Measurements from ENCODE around the gene TSR2. TPM values are rescaled to one million over a fixed set of nuclear protein-coding genes. Genes with fewer than 3 reads are reported as not detected.

TSR2 gene
- total RNA-seq, 1 donor from 2014 or later = 32.0 TPM

DNA sequence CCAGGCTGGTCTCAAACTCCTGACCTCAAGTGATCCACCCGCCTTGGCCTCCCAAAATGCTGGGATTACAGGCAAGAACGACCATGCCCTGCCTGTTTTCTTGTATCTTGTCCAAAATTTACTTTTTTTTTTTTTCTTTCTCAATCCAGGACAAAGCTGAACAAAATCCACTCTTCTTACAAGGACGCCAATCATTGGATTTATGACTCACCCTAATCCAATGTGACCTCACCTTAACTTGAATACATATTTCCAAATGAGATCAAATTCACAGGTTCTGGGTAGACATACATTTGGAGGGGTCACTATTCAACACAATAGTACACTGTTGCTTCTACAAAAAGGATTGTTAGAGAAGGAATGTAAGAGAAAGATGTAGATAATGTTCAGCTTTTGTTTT is 18.0 kb upstream of the TSR2 start:
- peaks cover 1% of the 10 kb centered on the region for H3K9me3 Mint-ChIP-seq (ENCODE audit: unreplicated experiment)

GRCh38 chrX:54423161-54423888 is 16.9 kb upstream of the TSR2 start:
- Mint-ChIP-seq H3K4me1 (ENCODE audit: low read depth, unreplicated experiment) (no peaks in the 10 kb centered on the region), H3K9me3 (ENCODE audit: unreplicated experiment) (peaks cover 1% of the 10 kb centered on the region), H3K4me3 (ENCODE audit: unreplicated experiment) (no peak overlapping the region), H3K27me3 (ENCODE audit: unreplicated experiment) (peaks cover 1% of the 10 kb centered on the region), H3K27ac (ENCODE audit: unreplicated experiment) (no peak overlapping the region), H3K36me3 (ENCODE audit: unreplicated experiment) (no peaks in the 10 kb centered on the region)
- DNase-seq = peak; percentile 22
- TF ChIP-seq CTCF (IDR thresholded peaks at IDR 0.05; ENCODE audit: partially characterized antibody, unreplicated experiment) = no peak

More for the DNA sequence above, 18.0 kb upstream of the TSR2 start:
- Mint-ChIP-seq H3K27me3 (ENCODE audit: unreplicated experiment) (peaks cover 1% of the 10 kb centered on the region), H3K4me1 (ENCODE audit: low read depth, unreplicated experiment) (no peaks in the 10 kb centered on the region), H3K4me3 (ENCODE audit: unreplicated experiment) (no peak overlapping the region), H3K36me3 (ENCODE audit: unreplicated experiment) (no peaks in the 10 kb centered on the region), H3K27ac (ENCODE audit: unreplicated experiment) (no peak overlapping the region)
- DNase-seq = no peak
- TF ChIP-seq CTCF (IDR thresholded peaks at IDR 0.05; ENCODE audit: partially characterized antibody, unreplicated experiment) = no peak

- no peaks in the 10 kb centered on the region for H3K36me3 Mint-ChIP-seq (ENCODE audit: unreplicated experiment)
- no peak for TF ChIP-seq CTCF (IDR thresholded peaks at IDR 0.05; ENCODE audit: partially characterized antibody, unreplicated experiment)
- no peak overlapping the region for H3K4me3 Mint-ChIP-seq (ENCODE audit: unreplicated experiment)
- peaks cover 1% of the 10 kb centered on the region for H3K9me3 Mint-ChIP-seq (ENCODE audit: unreplicated experiment)
- H3K4me1 Mint-ChIP-seq (ENCODE audit: low read depth, unreplicated experiment) = no peaks in the 10 kb centered on the region
- H3K27me3 Mint-ChIP-seq (ENCODE audit: unreplicated experiment) = no peaks in the 10 kb centered on the region
- no peak for DNase-seq
- H3K27ac Mint-ChIP-seq (ENCODE audit: unreplicated experiment) = no peak overlapping the region
Measured at GRCh38 chrX:54427837-54428424, 12.3 kb upstream of the TSR2 start.

GRCh38 chrX:54430519-54430918 is 9.7 kb upstream of the TSR2 start:
- H3K4me1 Mint-ChIP-seq (ENCODE audit: low read depth, unreplicated experiment) = no peaks in the 10 kb centered on the region
- no peaks in the 10 kb centered on the region for H3K36me3 Mint-ChIP-seq (ENCODE audit: unreplicated experiment)
- no peak overlapping the region for H3K4me3 Mint-ChIP-seq (ENCODE audit: unreplicated experiment)
- no peak for DNase-seq
- H3K9me3 Mint-ChIP-seq (ENCODE audit: unreplicated experiment) = no peaks in the 10 kb centered on the region
- TF ChIP-seq CTCF (IDR thresholded peaks at IDR 0.05; ENCODE audit: partially characterized antibody, unreplicated experiment) = no peak
- H3K27me3 Mint-ChIP-seq (ENCODE audit: unreplicated experiment) = no peaks in the 10 kb centered on the region
- no peak overlapping the region for H3K27ac Mint-ChIP-seq (ENCODE audit: unreplicated experiment)

DNA sequence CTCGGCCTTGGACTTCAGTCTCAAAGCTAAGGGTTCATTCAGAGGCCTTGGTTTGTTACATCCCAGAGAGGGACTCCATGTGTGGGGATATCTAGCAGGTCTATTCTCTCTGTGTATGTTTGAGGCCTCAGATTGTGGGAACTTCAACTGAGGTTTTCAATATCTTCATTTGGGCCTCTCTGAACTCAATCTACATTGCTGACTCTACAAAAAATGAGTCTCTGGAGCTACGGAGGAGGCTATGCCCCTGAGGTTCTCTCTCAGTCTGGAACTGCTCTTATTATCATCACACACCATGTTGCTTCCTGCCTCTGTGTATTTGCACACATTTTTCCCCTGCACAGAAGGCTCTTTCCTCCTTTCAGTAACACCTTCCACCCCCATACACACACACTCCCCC is 5.1 kb upstream of the TSR2 start:
- H3K27me3 Mint-ChIP-seq (ENCODE audit: unreplicated experiment) = no peaks in the 10 kb centered on the region
- DNase-seq = no peak
- no peaks in the 10 kb centered on the region for H3K9me3 Mint-ChIP-seq (ENCODE audit: unreplicated experiment)
- no peak overlapping the region for H3K4me3 Mint-ChIP-seq (ENCODE audit: unreplicated experiment)
- no peak for TF ChIP-seq CTCF (IDR thresholded peaks at IDR 0.05; ENCODE audit: partially characterized antibody, unreplicated experiment)
- no peak overlapping the region for H3K27ac Mint-ChIP-seq (ENCODE audit: unreplicated experiment)
- H3K36me3 Mint-ChIP-seq (ENCODE audit: unreplicated experiment) = no peaks in the 10 kb centered on the region
- H3K4me1 Mint-ChIP-seq (ENCODE audit: low read depth, unreplicated experiment) = no peaks in the 10 kb centered on the region

Data from glutamatergic neuron (in vitro differentiated cells).